NB4 (cell line): ENCODE measurements around the gene AKR1E2.

Experiments used
- TF ChIP-seq, protein P1 (sequence below): IDR thresholded peaks from one replicate; pipeline ENCODE4 v1.5.1; 2012; ENCODE audit warnings: low read depth, low read length
- TF ChIP-seq, protein P2 (sequence below): IDR thresholded peaks from 2 replicates; pipeline ENCODE4 v1.6.1; 2011; ENCODE audit warnings: low read depth, low read length

GRCh38 chr10:4889959-4890358 lies 64.0 kb downstream of the AKR1E2 start:
- TF ChIP-seq, protein P1, sequence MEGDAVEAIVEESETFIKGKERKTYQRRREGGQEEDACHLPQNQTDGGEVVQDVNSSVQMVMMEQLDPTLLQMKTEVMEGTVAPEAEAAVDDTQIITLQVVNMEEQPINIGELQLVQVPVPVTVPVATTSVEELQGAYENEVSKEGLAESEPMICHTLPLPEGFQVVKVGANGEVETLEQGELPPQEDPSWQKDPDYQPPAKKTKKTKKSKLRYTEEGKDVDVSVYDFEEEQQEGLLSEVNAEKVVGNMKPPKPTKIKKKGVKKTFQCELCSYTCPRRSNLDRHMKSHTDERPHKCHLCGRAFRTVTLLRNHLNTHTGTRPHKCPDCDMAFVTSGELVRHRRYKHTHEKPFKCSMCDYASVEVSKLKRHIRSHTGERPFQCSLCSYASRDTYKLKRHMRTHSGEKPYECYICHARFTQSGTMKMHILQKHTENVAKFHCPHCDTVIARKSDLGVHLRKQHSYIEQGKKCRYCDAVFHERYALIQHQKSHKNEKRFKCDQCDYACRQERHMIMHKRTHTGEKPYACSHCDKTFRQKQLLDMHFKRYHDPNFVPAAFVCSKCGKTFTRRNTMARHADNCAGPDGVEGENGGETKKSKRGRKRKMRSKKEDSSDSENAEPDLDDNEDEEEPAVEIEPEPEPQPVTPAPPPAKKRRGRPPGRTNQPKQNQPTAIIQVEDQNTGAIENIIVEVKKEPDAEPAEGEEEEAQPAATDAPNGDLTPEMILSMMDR, result no peak
- TF ChIP-seq, protein P2, sequence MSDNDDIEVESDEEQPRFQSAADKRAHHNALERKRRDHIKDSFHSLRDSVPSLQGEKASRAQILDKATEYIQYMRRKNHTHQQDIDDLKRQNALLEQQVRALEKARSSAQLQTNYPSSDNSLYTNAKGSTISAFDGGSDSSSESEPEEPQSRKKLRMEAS, result no peak
